ENCODE measurements around the gene DCP2.

Gene DCP2

GRCh38 chr5:113047733-113048652 lies 71.4 kb downstream of the DCP2 start:
- no peak for ATAC-seq

GRCh38 chr5:113048931-113049330 lies 72.3 kb downstream of the DCP2 start:
- no peak for ATAC-seq

DNA sequence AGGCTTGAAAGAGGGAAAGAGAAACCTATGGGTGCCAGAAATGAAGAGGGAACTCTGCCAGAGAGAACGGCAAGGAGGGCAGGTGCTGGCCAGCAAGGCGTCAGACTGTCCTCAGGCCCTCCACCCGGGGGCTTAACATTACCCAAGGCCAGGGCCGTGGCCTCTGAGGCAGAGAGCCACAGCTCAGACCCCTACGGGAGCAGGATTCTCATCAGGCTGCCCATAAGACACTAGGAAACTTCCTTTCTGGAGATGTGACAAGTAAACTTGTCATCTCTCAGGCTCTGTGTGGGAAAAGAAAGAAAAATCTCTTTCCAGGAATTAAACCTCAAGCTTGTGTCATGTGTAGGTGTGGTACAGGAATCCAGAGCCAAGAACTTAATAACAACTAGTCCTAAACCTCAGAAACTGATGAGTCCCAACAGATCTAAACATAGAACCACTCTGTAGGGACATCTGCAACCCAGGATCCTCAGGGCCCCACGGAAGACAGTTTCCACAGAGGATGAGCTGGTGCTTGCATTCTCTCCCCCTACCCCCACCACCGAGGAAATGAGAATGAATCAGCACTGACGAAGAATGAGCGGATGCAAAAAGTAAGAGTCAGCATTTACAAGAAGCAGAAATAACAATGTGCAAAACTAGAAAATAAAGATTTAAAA lies 74.3 kb downstream of the DCP2 start:
- ATAC-seq, result peak; percentile 81

- no peak for ATAC-seq
Measured at GRCh38 chr5:113052041-113052795, 75.6 kb downstream of the DCP2 start.

GRCh38 chr5:113053511-113053995 lies 77.0 kb downstream of the DCP2 start:
- ATAC-seq, result no peak

DNA sequence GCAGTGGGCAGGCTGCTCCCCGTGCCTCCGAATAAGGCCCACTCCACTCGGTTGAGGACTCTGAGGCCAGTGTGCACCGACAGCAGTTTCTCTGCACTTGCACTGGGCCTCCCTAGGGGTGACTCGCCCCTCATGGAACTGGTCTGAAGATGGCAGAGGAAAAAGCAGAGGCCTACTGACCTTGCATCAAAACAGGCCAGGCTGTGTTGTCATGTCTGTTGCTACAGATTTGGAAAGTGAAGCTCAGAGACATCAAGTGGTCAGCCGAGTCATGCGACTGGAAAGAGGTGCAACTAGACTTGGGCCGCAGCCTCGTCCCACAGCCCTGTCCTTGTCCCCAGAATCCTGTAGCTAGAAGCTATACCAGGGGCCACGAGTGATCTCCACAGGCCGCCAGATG lies 78.3 kb downstream of the DCP2 start:
- ATAC-seq, result no peak

- ATAC-seq, result no peak
Measured at GRCh38 chr5:113056988-113057387, 80.4 kb downstream of the DCP2 start.

DNA sequence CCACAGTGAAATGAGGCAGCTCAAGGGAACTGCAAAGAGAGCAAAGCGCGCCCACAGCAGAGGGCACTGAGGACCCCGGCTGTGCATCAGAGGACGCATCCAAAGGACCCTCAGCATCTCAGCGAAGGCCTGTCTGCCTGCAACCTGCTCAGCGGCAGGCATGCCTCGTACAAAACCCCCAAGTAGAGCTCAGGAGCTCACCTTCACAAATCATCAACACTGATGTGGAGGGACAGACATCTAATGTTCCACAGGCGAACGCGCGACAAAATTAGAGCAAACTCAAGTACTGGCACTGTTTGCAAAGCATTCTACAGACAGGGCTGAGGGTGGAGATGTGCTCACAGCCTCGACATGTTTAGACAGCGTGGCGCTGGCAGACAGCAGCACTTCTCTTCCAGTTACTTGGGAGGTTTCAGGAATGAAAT lies 81.0 kb downstream of the DCP2 start:
- no peak for ATAC-seq

GRCh38 chr5:113058269-113058668 lies 81.7 kb downstream of the DCP2 start:
- no peak for ATAC-seq

DNA sequence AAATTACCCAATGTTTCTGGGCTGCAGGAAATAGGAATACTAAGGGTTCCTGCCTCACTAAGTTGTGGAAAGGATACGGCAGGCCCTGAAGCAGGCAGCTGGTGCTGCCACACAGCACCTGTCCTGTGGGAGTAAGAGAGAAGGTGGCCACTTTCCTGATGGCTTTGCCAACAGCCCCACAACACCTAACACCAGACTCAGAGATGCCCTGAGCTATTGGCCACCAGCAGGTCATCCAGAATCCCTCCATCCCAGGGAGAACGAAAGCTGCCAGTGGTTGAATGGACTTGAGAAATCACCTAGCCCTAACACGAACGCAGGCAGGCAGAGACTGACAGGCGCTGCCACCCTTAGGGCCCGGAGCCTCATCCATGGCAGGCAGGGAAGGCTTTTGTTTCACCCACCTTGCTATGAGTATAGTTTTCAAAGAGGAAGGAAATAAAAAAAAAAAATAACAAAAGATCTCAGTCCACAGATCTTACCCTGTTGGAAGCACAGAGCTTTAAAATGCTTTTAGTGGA lies 82.2 kb downstream of the DCP2 start:
- ATAC-seq, result no peak

- no peak for ATAC-seq
Measured at GRCh38 chr5:113059232-113060040, 82.8 kb downstream of the DCP2 start.

DNA sequence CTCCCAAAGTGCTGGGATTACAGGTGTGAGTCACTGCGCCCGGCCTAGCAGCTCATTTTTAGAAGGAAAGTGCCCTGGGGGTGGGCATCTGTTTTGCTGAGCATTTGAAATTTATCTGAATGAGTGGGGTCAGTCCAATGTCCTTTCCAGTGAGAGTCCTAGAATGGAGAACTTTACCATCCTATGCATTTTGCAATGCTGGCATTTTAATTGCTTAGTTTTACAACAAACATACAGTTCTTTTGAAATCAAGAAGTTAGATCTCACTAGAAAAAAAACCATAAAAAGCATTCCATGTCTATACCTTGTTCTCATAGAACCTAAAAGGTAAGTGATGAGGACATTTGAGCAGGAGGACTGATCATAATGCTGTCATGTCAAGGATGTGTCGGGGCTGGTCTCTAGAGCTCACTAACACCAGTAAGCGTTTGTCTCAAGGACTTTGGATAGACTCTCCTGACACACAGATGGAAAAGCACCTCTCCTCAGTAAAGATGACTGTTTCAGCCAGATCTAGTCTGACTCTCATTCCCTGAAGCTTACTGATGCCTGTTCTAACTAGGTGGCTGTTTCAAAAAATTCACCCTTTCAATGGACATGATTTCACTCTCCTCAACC lies 83.9 kb downstream of the DCP2 start:
- no peak for ATAC-seq

DNA sequence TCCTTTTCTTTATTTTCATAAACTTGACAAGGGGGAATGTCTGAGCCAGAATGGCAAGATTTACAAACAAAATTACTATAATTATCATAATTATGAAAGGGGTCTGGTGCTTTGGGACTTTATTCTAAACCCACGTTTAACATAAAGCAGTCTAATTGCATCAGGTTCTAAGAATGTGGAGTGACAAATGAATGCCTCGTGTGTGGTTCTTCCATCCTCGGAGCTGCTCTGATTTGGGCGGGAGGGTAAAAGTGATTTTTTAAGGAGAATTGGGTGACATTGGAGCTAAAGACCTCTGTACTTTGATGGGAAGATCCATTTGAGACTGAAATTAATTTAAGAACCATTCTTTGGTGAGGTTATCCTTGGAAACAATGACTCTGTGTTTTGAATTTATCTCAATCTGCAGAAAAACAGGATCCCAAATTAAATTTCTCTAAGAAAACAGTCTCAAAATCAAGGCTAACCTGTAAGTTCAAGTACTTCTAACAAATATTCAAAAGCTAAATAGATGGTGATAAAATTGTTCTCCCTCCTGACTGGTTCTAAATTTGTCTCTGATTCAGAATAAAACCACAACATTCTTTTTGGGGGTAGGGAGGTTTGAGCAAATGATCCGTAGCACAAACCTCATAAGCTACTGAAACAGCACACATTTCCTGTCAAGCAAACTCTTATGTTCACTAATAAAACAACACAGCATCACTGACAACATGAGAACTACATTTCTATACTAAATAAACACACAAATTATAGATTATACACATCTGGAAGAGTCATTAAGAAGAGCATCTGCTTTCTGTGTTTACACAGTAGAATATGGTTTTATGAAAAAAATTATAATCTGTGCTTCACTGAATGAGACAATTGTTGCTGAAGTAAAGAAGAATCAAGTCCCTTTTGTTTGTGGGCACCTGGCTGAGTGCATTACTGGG lies 85.5 kb downstream of the DCP2 start:
- peak in 1 of 2 donors; percentile 13 for ATAC-seq

- no peak for ATAC-seq
Measured at GRCh38 chr5:113062869-113063508, 86.4 kb downstream of the DCP2 start.

- ATAC-seq, result no peak
Measured at GRCh38 chr5:113063927-113064326, 87.3 kb downstream of the DCP2 start.

DNA sequence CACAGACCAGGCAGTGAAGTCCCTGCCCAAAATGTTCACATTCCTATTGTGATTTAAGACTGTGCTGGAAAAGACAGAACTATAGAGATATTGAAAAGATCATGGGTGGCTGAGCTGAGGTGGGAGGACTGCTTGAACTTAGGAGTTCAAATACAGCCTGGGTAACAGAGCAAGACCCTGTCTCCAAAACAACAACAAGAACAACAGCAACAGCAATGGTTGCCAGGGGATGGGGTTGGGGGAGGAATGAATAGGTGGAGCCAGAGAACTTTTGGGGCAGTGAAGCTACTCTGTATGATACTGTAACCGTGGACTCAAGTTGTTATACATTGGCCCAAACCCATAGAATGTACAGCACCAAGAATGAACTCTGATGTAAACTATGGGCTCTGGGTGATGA lies 88.2 kb downstream of the DCP2 start:
- ATAC-seq, result no peak

GRCh38 chr5:113065626-113066025 lies 89.0 kb downstream of the DCP2 start:
- ATAC-seq, result no peak

DNA sequence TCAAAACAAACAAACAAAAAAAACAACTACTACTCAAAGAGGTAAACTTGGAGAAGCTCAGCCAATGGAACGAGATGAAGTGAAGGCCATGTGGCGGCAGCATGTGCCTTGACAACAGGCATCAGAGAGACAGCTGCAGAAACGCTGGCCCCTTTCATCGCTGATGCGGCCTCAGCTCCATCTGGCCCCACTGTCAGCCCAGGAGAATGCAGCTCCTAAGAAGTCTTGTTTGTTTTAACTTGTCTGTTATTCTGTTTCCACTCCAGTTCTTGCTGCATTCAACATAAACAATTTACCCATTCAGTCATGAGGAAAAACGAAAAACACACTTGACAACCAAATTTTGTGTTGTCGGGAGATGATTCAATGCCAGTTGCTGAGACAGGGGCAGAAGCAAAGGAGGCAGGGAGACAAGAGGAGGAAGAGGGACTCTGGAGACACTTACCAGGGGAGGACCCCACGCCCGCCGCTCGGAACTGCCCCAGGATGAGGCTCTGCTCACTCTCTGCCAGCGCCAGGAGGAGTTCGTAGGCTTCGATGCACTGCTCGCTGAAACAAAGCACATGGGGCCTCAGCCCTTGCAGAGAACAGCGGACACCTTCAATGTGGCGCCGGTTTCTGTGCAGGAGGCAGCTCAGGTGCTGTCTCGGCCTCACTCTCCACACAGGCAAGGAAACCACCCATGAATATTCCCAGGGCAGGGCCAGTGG lies 91.2 kb downstream of the DCP2 start:
- no peak for ATAC-seq

DNA sequence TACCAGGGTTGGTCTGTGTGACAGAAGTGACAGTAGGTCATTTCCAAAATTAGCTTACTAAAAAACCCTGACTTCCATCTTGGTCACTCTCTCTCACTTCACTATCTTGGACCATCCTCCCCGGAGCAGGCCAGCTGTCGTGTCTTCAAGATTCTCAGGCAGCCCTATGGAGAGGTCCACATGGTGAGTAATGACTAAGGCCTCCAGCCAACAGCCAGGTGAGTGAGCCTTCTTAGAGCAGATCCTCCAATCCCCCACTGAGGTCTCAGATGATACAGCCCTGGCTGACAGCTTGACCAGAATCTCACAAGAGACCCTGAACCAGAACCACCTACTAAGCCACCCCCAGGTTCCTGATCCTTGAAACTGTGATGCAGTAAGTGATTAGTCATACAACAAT lies 92.0 kb downstream of the DCP2 start:
- ATAC-seq, result no peak

Measured in activated CD4-positive, CD25-positive, alpha-beta regulatory T cell treated with anti-CD3 and anti-CD28 coated beads, Interleukin-2, amount 50 U/mL, for 24 hours (primary cell).